ENCODE data around the gene PSD4.

- TF ChIP-seq, protein P1, sequence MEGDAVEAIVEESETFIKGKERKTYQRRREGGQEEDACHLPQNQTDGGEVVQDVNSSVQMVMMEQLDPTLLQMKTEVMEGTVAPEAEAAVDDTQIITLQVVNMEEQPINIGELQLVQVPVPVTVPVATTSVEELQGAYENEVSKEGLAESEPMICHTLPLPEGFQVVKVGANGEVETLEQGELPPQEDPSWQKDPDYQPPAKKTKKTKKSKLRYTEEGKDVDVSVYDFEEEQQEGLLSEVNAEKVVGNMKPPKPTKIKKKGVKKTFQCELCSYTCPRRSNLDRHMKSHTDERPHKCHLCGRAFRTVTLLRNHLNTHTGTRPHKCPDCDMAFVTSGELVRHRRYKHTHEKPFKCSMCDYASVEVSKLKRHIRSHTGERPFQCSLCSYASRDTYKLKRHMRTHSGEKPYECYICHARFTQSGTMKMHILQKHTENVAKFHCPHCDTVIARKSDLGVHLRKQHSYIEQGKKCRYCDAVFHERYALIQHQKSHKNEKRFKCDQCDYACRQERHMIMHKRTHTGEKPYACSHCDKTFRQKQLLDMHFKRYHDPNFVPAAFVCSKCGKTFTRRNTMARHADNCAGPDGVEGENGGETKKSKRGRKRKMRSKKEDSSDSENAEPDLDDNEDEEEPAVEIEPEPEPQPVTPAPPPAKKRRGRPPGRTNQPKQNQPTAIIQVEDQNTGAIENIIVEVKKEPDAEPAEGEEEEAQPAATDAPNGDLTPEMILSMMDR (IDR thresholded peaks at IDR 0.05; ENCODE audit: low read length), result no peak
- TF ChIP-seq EZH2 (optimal IDR thresholded peaks at IDR 0.05; ENCODE audit: low read depth, low read length) (no peak), EZH2phosphoT487 (IDR thresholded peaks at IDR 0.05; ENCODE audit: low read length) (no peak)
Measured at GRCh38 chr2:113129519-113130078, 44.2 kb upstream of the PSD4 start.
